OCI-LY3 (cell line): ENCODE results near the gene PPP4R1.

Source experiments
- H2AFZ ChIP-seq: fragments of 200-600, 300-600 bp; shearing (Covaris generic); 2 replicates; pipeline ENCODE4 v1.6.0; 2014; ENCODE audit warnings: antibody characterized with exemption, low read depth, low read length
- H3K27ac ChIP-seq: fragments of 200-600, 300-600 bp; sonication (generic); 2 replicates; pipeline ENCODE4 v1.5.1; 2014; ENCODE audit warnings: mild to moderate bottlenecking, low read length, moderate library complexity, mixed read lengths
- H3K27me3 ChIP-seq: fragments of 200-600, 300-600 bp; sonication (generic); 2 replicates; pipeline ENCODE4 v1.6.1; 2014; ENCODE audit warnings: low read depth, low read length, mixed read lengths
- H3K36me3 ChIP-seq: fragments of 200-600, 300-600 bp; sonication (generic); replicated peaks from 2 replicates; pipeline ENCODE3; 2014; ENCODE audit warnings: low read depth, low read length, mixed read lengths
- H3K4me1 ChIP-seq: fragments of 300-600, 200-600 bp; sonication (generic); 2 replicates; pipeline ENCODE4 v1.6.1; 2014; ENCODE audit warnings: low read length, mixed read lengths
- H3K4me2 ChIP-seq: fragments of 200-600, 300-600 bp; sonication (generic); 2 replicates; pipeline ENCODE4 v1.6.1; 2014; ENCODE audit warnings: low read length, mixed read lengths
- H3K4me3 ChIP-seq: fragments of 300-600, 200-600 bp; sonication (generic); 2 replicates; pipeline ENCODE4 v1.5.1; 2014; ENCODE audit warnings: antibody characterized with exemption, mild to moderate bottlenecking, low read length, moderate library complexity
- H3K79me2 ChIP-seq: fragments of 300-600, 200-600 bp; shearing (Covaris generic); 2 replicates; pipeline ENCODE4 v1.6.1; 2014; ENCODE audit warnings: mild to moderate bottlenecking, low read length, mixed read lengths
- H3K9ac ChIP-seq: fragments of 300-600, 200-600 bp; shearing (Covaris generic); 2 replicates; pipeline ENCODE4 v1.6.0; 2014; ENCODE audit warnings: mild to moderate bottlenecking, low read length, moderate library complexity
- H3K9me3 ChIP-seq: fragments of 200-600, 300-600 bp; shearing (Covaris generic); 2 replicates; pipeline ENCODE4 v1.6.1; 2014; ENCODE audit warnings: low read length, mixed read lengths; ENCODE audit not compliant: insufficient read depth
- H4K20me1 ChIP-seq: fragments of 200-600, 300-600 bp; sonication (generic); 2 replicates; pipeline ENCODE4 v1.6.1; 2016; ENCODE audit warnings: low read length, mixed read lengths; ENCODE audit not compliant: insufficient read depth
- CTCF ChIP-seq: fragments of 200-600, 300-600 bp; sonication (generic); IDR thresholded peaks from 2 replicates; pipeline ENCODE4 v1.5.1; 2014; ENCODE audit warnings: antibody characterized with exemption, low read length, low read depth
- EZH2phosphoT487 ChIP-seq: fragments of 200-600 bp; shearing (Covaris generic); IDR thresholded peaks from 2 replicates; pipeline ENCODE4 v1.6.1; 2018; ENCODE audit warnings: antibody characterized with exemption, mixed run types, low read depth

Gene PPP4R1

GRCh38 chr18:9546468-9546867 is 67.9 kb downstream of the PPP4R1 start:
- H2AFZ ChIP-seq = no peak overlapping the region
- H3K9ac ChIP-seq = no peak overlapping the region
- H3K4me3 ChIP-seq = no peak overlapping the region
- no peaks in the 10 kb centered on the region for H3K27me3 ChIP-seq
- H3K79me2 ChIP-seq = no peaks in the 10 kb centered on the region
- H3K27ac ChIP-seq = no peak overlapping the region
- TF ChIP-seq EZH2phosphoT487 (no peak), CTCF (no peak)
- peaks cover 14% of the 10 kb centered on the region; the same call in 1 of the 2 replicates for H4K20me1 ChIP-seq
- no peak overlapping the region for H3K4me2 ChIP-seq
- no peaks in the 10 kb centered on the region for H3K9me3 ChIP-seq
- peaks cover 16% of the 10 kb centered on the region for H3K4me1 ChIP-seq
- H3K36me3 ChIP-seq = peaks cover 35% of the 10 kb centered on the region

GRCh38 chr18:9545029-9545428 is 69.3 kb downstream of the PPP4R1 start:
- H3K79me2 ChIP-seq = no peaks in the 10 kb centered on the region
- TF ChIP-seq EZH2phosphoT487 = no peak
- no peak for TF ChIP-seq CTCF
- peak overlapping the region; percentile 57 for H3K4me2 ChIP-seq
- H3K9ac ChIP-seq = no peak overlapping the region
- peaks cover 16% of the 10 kb centered on the region for H3K4me1 ChIP-seq
- no peaks in the 10 kb centered on the region for H3K9me3 ChIP-seq
- no peak overlapping the region for H3K4me3 ChIP-seq
- H2AFZ ChIP-seq = no peak overlapping the region
- H4K20me1 ChIP-seq = peaks cover 10% of the 10 kb centered on the region; the same call in 1 of the 2 replicates
- H3K27ac ChIP-seq = no peak overlapping the region
- H3K27me3 ChIP-seq = no peaks in the 10 kb centered on the region
- peaks cover 34% of the 10 kb centered on the region for H3K36me3 ChIP-seq

GRCh38 chr18:9542924-9543323 is 71.4 kb downstream of the PPP4R1 start:
- no peak overlapping the region for H3K27ac ChIP-seq
- H3K36me3 ChIP-seq = peaks cover 26% of the 10 kb centered on the region
- H3K4me2 ChIP-seq = no peak overlapping the region
- no peaks in the 10 kb centered on the region for H3K9me3 ChIP-seq
- peaks cover 10% of the 10 kb centered on the region; the same call in 1 of the 2 replicates for H4K20me1 ChIP-seq
- H2AFZ ChIP-seq = no peak overlapping the region
- H3K4me3 ChIP-seq = no peak overlapping the region
- TF ChIP-seq EZH2phosphoT487 = no peak
- no peak for TF ChIP-seq CTCF
- no peaks in the 10 kb centered on the region for H3K27me3 ChIP-seq
- H3K79me2 ChIP-seq = no peaks in the 10 kb centered on the region
- peaks cover 16% of the 10 kb centered on the region for H3K4me1 ChIP-seq
- H3K9ac ChIP-seq = no peak overlapping the region

- no peaks in the 10 kb centered on the region for H3K79me2 ChIP-seq
- no peaks in the 10 kb centered on the region for H3K27me3 ChIP-seq
- no peak for TF ChIP-seq CTCF
- no peak for TF ChIP-seq EZH2phosphoT487
- H3K36me3 ChIP-seq = peaks cover 5% of the 10 kb centered on the region
- H3K4me3 ChIP-seq = no peak overlapping the region
- no peak overlapping the region for H2AFZ ChIP-seq
- H3K9ac ChIP-seq = no peak overlapping the region
- H3K9me3 ChIP-seq = no peaks in the 10 kb centered on the region
- H3K4me2 ChIP-seq = no peak overlapping the region
- H3K27ac ChIP-seq = no peak overlapping the region
- H3K4me1 ChIP-seq = peaks cover 11% of the 10 kb centered on the region
- peaks cover 6% of the 10 kb centered on the region; the same call in 1 of the 2 replicates for H4K20me1 ChIP-seq
These were observed 74.4 kb downstream of the PPP4R1 start for GRCh38 chr18:9539938-9540337.
